GM21515 (cell line): ENCODE data around the gene MARCHF6.
A peak's percentile ranks its signal among the peaks of the same experiment; 100 is the strongest.
"Not testable (repeated sequence)": the region's sequence is repeated elsewhere in the genome, so short reads cannot be mapped to it uniquely, and the experiment has no call there.

Experiments
- ATAC-seq: cut with Tn5 transposase; IDR thresholded peaks from one replicate; pipeline ENCODE4 v1.9.1; 2021; ENCODE audit not compliant: unreplicated experiment

Gene MARCHF6

GRCh38 chr5:10348258-10348657, 5.2 kb upstream of the MARCHF6 start:
- no peak for ATAC-seq

DNA sequence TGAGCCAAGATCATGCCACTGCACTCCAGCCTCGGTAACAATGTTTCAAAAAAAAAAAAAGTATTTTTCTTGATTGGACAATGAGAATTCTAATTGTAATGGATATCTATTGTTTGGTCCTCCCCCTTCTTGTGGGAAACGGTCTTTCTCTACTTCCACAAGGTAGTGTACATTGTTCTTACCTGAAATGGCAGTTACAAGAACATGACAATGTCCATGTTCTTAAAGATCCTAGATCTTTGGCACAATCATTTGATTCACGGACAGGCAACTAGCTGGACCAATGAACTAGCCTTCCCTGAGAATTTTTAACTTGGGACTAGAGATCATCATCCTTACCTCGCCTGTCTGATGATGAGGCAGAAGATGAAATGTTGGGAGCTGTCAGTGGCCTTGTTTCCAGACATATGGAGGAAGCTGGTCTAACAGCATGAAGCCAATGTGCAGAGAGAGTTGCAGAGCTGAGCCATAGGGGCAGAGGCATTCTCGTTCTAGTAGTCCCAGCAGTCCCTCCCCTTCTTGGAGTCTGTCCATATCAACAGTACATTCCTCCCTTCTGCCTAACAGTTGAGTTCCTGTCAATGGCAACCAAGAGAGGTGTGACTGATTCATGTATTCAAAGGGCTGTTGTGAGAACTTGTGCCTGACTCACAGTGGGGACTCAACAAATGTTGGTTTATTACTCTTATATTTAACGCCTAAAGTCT, 2.1 kb upstream of the MARCHF6 start:
- ATAC-seq, result no peak

- ATAC-seq, result no peak
These were observed 1.6 kb upstream of the MARCHF6 start for GRCh38 chr5:10351919-10352318.

- ATAC-seq, result peak; percentile 15
These were observed 860 bp upstream of the MARCHF6 start for GRCh38 chr5:10352430-10353240.

DNA sequence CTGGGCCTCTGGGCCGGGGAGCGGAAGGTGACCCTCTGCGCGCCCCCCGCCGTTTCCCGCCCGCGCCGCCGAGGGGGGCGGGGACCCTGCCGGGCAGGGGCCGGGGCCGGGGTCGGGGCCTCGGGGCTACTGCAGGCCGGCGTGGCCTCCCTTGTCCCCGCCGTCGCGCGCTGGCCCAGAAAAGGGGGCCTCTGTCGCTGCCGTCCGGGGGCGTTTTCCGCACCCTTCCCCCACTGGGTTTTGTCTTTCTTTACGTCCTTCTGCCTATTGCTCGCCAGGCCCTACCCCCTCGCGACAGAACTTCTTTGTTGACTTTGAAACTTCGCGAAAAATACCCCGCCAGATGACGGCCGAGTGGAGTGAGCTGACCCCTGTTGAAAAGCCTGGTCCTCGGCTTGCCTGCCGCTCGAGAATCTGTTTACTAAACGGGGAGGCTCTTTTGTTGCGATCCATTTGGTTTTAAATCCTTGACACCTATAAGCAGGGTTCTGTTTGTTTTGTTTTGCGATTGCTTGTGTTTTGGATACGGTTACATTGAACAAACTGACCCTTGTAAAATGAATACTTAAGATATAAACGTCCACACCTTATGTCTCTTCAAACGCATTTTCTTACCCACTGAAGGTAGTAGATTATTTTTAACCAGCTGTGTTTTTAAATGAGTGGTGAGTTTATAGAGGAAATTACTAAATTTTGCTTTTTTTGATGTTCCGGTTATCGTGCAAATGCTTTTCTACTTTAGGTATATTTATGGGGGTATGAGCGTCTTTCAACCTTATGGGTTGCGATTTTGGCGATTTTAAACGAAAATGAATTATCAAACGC, 765 bp downstream of the MARCHF6 start:
- peak; percentile 19 for ATAC-seq

- ATAC-seq, result no peak
These were observed 1.8 kb downstream of the MARCHF6 start for GRCh38 chr5:10355071-10355889.

DNA sequence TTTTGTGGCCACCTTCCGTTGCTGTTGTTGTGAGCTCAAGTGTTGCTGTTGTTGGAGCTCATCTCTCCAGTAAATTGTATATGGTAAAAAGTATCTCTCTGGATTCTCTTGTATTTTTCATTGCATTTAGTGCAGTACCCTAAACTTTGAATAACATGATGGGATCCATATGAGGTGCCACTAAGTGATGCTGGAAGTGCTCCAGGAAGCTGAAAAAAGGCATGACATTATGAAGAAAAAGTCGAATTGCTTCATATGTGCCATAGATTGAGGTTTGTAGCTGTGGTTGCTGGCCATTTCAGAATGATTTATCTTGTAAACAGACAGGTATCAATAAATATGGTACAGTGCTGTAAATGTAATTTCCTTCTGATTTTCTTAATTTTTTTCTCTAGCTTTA, 5.5 kb downstream of the MARCHF6 start:
- no peak for ATAC-seq

GRCh38 chr5:10360686-10361085, 7.2 kb downstream of the MARCHF6 start:
- ATAC-seq, result no peak

DNA sequence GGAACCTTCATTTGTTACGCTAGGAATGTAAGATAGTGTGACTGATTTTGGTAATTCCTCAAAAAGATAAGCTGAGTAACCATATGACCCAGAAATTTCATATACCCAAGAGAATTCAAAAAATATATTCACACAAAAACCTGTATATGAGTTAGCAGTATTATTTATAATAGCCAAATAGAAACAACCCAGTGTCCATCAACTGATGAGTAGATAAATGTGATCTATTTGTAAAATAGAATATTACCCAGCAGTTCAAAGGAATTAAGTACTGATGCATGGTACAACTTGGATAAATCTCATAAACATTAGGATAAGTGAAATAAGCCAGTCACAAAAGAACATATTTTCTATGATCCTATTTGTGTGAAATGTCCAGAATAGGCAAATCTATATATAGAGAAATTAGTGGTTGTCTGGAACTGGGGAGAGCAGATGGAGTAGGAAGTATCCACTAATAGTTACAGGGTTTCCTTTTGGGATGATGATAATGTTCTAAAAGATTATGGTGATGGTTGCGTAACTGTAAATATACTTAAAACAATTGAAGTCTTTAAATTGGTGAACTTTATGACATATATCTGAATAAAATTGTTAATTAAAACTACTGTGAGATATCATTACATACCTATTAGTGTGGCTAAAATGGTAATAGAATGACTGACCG, 10.2 kb downstream of the MARCHF6 start:
- no peak for ATAC-seq

DNA sequence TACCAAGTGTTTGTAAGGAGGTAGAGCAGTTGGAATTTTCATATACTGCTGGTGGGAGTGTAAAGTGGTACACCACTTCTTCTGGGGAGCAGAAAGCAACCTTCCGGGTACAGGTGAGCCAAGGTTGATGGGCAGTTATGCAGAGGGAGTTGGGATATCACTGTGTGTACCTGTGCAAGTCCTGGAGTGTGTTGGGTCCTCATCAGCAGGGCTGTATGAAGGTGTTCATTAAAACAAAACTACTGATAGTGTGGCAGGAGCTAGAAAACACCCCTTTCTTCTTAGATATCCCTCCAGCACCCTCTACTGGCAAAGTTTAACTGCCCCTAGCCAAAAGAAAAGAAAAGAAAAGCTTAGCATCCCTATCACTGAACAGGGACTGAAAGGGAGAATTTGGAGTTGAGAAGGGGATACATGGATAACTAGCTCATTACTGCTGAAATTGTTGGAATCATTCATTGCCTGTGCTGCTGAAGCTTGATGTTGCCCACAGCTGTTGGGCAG, 10.7 kb downstream of the MARCHF6 start:
- no peak for ATAC-seq

GRCh38 chr5:10365782-10366181, 12.3 kb downstream of the MARCHF6 start:
- no peak for ATAC-seq

DNA sequence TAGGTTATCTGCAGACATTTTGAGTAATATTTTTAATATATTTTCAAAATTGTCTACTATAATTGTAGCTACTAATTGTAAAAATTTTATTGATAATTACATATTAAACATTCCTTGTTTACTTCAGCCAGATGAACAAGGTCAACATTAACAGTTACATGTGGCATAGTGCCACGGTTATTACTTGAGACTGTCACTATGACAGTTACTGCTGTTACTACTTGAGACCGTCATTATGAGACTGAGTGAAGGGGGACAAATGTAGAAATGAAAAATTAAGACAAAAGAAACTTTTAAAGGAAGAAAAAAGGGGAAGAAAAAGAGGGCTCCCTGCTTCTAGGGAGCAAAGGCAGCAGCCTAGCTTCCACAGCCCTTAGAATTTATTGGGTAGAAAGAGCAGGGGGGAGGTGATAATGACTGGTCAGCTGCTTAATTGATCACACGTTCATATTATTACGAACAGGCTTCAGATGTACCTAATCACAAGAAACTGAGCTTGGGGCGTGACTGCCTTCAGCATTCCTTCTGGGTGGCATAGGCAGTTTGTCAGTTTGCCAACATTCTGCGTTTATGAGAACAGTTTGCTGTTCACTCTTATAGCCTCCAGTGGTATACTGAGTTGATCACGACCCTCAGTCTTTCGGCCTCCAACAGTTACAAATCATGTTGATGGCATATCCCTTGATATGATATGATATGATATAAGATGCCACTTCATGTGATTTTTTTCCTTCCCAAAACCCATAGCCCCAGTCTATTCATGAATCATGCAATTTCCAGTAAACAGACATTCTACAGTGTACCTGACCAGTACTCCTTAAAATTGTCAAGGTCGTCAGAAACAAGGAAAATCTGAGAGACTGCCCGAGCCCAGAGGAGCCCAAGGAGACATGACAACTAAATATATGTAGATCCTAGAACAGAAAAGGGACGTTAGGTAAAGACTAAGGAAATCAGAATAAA, 13.1 kb downstream of the MARCHF6 start:
- no peak for ATAC-seq

DNA sequence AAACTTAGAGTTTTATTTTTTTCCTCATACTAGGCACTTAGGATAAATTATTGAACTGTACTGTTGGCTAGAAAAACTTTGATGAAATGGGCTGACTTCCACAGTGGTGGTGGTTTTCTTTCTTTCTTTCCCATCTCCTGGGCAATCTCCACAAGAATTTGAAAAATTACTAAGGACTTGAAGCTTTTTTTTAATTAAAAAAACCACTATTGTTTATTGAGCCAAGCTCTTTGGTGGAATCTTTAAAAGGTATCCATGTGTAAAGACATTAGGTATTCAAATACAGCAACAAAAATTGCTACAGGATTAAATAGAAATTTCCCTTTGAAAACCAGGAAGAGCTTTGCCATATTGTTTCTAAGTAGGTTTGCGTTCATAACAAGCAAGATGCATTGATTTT, 14.1 kb downstream of the MARCHF6 start:
- ATAC-seq, result no peak

- no peak for ATAC-seq
These were observed 17.4 kb downstream of the MARCHF6 start for GRCh38 chr5:10370931-10371330.

DNA sequence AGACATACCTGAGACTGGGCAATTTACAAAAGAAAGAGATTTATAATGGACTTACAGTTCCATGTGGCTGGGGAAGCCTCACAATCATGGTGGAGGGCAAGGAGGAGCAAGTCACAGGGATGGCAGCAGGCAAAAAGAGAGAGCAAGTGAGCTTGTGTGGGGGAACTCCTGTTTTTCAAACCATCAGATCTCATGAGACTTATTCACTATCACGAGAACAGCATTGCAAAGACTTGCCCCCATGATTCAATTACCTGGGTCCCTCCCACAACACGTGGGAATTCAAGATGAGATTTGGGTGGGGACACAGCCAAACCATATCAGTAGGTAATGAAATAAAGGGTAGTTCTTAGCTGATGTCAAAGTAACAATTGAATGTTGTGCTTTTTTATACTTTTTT, 17.9 kb downstream of the MARCHF6 start:
- ATAC-seq, result not testable (repeated sequence)

DNA sequence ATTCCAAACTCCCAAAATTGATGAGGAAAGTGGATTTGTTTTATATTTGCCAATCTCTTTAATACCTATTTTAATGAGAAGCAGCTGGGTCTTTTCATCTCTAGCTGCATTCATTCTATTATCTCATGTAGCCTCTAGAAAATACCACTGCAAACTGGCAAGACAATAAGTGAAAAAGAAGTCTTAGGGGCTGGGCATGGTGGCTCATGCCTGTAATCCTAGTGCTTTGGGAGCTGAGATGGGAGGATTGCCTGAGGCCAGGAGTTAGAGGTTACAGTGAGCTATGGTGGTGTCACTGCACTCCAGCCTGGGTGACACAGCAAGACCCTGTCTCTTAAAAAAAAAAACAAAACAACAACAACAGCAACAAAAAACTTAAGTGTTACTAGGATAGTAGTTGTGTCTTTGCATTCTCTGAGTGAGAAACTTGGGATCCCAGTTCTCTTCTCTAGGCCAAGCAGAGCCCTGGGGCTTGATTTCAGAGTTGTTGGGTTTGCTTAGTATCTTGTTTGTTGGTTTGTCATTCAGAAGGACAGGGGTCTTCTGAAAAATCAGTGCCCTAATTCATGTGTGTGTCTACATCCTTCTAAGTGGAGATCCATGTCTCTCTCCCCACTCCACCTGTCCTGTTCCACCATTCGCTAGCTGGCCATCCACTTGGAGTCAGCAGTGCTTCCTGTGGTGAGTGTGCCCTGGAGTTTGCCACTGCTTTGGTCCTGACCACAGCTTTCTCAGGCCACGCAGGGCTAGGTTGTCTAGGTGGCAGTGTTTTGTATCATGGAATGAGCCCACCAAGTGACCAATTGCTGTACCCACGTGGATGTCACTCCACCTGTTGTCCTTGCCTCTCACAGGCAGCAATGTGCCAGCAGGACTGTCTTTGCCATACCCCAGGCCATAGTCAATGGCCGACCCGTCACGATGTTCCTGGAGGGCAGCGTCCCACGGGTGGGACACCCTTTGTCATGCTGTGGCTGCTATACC, 19.5 kb downstream of the MARCHF6 start:
- no peak for ATAC-seq
